HUES6 (cell line): Measurements from ENCODE around the gene APOD.
"Not testable (repeated sequence)": the region's sequence is repeated elsewhere in the genome, so short reads cannot be mapped to it uniquely, and the experiment has no call there.

Experiments
- H3K27ac ChIP-seq: 2 replicates; pipeline ENCODE4 v1.7.0; 2013; ENCODE audit warnings: low read depth, mild to moderate bottlenecking, low read length, inconsistent platforms
- H3K27me3 ChIP-seq: 2 replicates; pipeline ENCODE4 v1.6.1; 2013; ENCODE audit warnings: low read length; ENCODE audit not compliant: control insufficient read depth, insufficient read depth
- H3K36me3 ChIP-seq: 2 replicates; pipeline ENCODE4 v1.6.1; 2013; ENCODE audit warnings: low read length; ENCODE audit not compliant: control insufficient read depth, insufficient read depth
- H3K4me1 ChIP-seq: 2 replicates; pipeline ENCODE4 v1.6.1; 2013; ENCODE audit warnings: low read length; ENCODE audit not compliant: control insufficient read depth, insufficient read depth
- H3K4me3 ChIP-seq: 2 replicates; pipeline ENCODE4 v1.5.1; 2013; ENCODE audit warnings: low read depth, low read length
- H3K9ac ChIP-seq: one replicate; pipeline ENCODE4 v1.6.1; 2013; ENCODE audit warnings: mild to moderate bottlenecking, low read length
- H3K9me3 ChIP-seq: 2 replicates; pipeline ENCODE4 v1.6.1; 2013; ENCODE audit warnings: low read depth, low read length; ENCODE audit not compliant: control insufficient read depth, insufficient read depth

APOD gene

GRCh38 chr3:195616681-195617080, 32.9 kb upstream of the APOD start:
- no peak overlapping the region for H3K4me3 ChIP-seq
- no peaks in the 10 kb centered on the region for H3K27me3 ChIP-seq
- H3K27ac ChIP-seq, result no peak overlapping the region
- H3K36me3 ChIP-seq, result no peaks in the 10 kb centered on the region
- no peak overlapping the region for H3K9ac ChIP-seq
- no peaks in the 10 kb centered on the region for H3K4me1 ChIP-seq
- peaks cover 5% of the 10 kb centered on the region for H3K9me3 ChIP-seq

- H3K27me3 ChIP-seq, H3K9ac ChIP-seq, H3K36me3 ChIP-seq, H3K4me3 ChIP-seq, H3K4me1 ChIP-seq, H3K27ac ChIP-seq, H3K9me3 ChIP-seq: not testable (repeated sequence)
These were observed 32.3 kb upstream of the APOD start for GRCh38 chr3:195615952-195616537.

- not testable (repeated sequence) for H3K4me1 ChIP-seq, H3K36me3 ChIP-seq, H3K9ac ChIP-seq, H3K27me3 ChIP-seq, H3K27ac ChIP-seq, H3K4me3 ChIP-seq
- H3K9me3 ChIP-seq, result peaks cover 14% of the 10 kb centered on the region
These were observed 31.1 kb upstream of the APOD start for GRCh38 chr3:195614672-195615504.

- H3K4me1 ChIP-seq, result no peaks in the 10 kb centered on the region
- H3K9me3 ChIP-seq, result peaks cover 26% of the 10 kb centered on the region
These were observed 29.8 kb upstream of the APOD start for GRCh38 chr3:195613468-195614069.

GRCh38 chr3:195612075-195612800, 28.5 kb upstream of the APOD start:
- Histone ChIP-seq H3K4me3 (no peak overlapping the region), H3K27ac (no peak overlapping the region), H3K9me3 (peaks cover 37% of the 10 kb centered on the region)

More at GRCh38 chr3:195613468-195614069, 29.8 kb upstream of the APOD start:
- Histone ChIP-seq H3K4me3 (no peak overlapping the region), H3K9ac (no peak overlapping the region), H3K36me3 (no peaks in the 10 kb centered on the region), H3K27ac (no peak overlapping the region), H3K27me3 (no peaks in the 10 kb centered on the region)

GRCh38 chr3:195609229-195609628, 25.5 kb upstream of the APOD start:
- Histone ChIP-seq H3K27me3 (no peaks in the 10 kb centered on the region), H3K4me1 (no peaks in the 10 kb centered on the region), H3K9me3 (peaks cover 48% of the 10 kb centered on the region), H3K9ac (no peak overlapping the region), H3K36me3 (no peaks in the 10 kb centered on the region), H3K27ac (no peak overlapping the region), H3K4me3 (no peak overlapping the region)

More at GRCh38 chr3:195612075-195612800, 28.5 kb upstream of the APOD start:
- H3K36me3 ChIP-seq, result no peaks in the 10 kb centered on the region
- H3K9ac ChIP-seq, result no peak overlapping the region
- H3K27me3 ChIP-seq, result no peaks in the 10 kb centered on the region
- no peaks in the 10 kb centered on the region for H3K4me1 ChIP-seq

GRCh38 chr3:195601785-195602184, 18.0 kb upstream of the APOD start:
- H3K4me3 ChIP-seq, H3K9ac ChIP-seq, H3K27ac ChIP-seq, H3K36me3 ChIP-seq, H3K27me3 ChIP-seq, H3K4me1 ChIP-seq: not testable (repeated sequence)
- H3K9me3 ChIP-seq, result peaks cover 30% of the 10 kb centered on the region

- H3K36me3 ChIP-seq, result no peaks in the 10 kb centered on the region
- H3K4me3 ChIP-seq, result no peak overlapping the region
- no peaks in the 10 kb centered on the region for H3K4me1 ChIP-seq
- no peaks in the 10 kb centered on the region for H3K27me3 ChIP-seq
- H3K27ac ChIP-seq, result no peak overlapping the region
- no peak overlapping the region for H3K9ac ChIP-seq
- peaks cover 27% of the 10 kb centered on the region for H3K9me3 ChIP-seq
These were observed 17.6 kb upstream of the APOD start for GRCh38 chr3:195601382-195601781.

GRCh38 chr3:195599926-195600325, 16.2 kb upstream of the APOD start:
- H3K9me3 ChIP-seq, result peaks cover 27% of the 10 kb centered on the region
- not testable (repeated sequence) for H3K4me1 ChIP-seq, H3K4me3 ChIP-seq, H3K36me3 ChIP-seq, H3K27me3 ChIP-seq, H3K9ac ChIP-seq, H3K27ac ChIP-seq

- H3K27me3 ChIP-seq, H3K4me1 ChIP-seq, H3K9ac ChIP-seq, H3K27ac ChIP-seq, H3K4me3 ChIP-seq, H3K36me3 ChIP-seq: not testable (repeated sequence)
- H3K9me3 ChIP-seq, result peaks cover 26% of the 10 kb centered on the region
These were observed 15.8 kb upstream of the APOD start for GRCh38 chr3:195599516-195599915.

GRCh38 chr3:195597848-195598247, 14.1 kb upstream of the APOD start:
- Histone ChIP-seq H3K4me3 (no peak overlapping the region), H3K27ac (no peak overlapping the region), H3K9ac (no peak overlapping the region), H3K27me3 (no peaks in the 10 kb centered on the region), H3K4me1 (no peaks in the 10 kb centered on the region), H3K9me3 (peaks cover 23% of the 10 kb centered on the region), H3K36me3 (no peaks in the 10 kb centered on the region)
